HEK293 (cell line): Measurements from ENCODE around the gene DIPK1C.
"Not testable (repeated sequence)": the region's sequence is repeated elsewhere in the genome, so short reads cannot be mapped to it uniquely, and the experiment has no call there.

ENCODE experiments used
- CTCF ChIA-PET: fragments of 350-600 bp; formaldehyde crosslinking; extraction: SDS; loops from one replicate; lab custom pipeline; 2021; ENCODE audit warnings: antibody characterized with exemption; lab: Yijun Ruan, JAX
- POLR2A ChIA-PET: fragments of 300-600 bp; formaldehyde crosslinking; extraction: SDS; loops from one replicate; lab custom pipeline; 2020; ENCODE audit warnings: antibody characterized with exemption, inconsistent platforms; lab: Yijun Ruan, JAX
- H3K27ac ChIP-seq: fragments of 200-500 bp; sonication (Bioruptor generic); 2 replicates; pipeline ENCODE4 v1.5.1; 2014; ENCODE audit warnings: low read depth, low read length, control low read depth, inconsistent platforms; ENCODE audit errors: extremely low read depth
- H3K36me3 ChIP-seq, 2 experiments: fragments of 200-500 bp in 1 of 2; sonication (Bioruptor generic) in 1 of 2; 1 replicate in 1 of 2; 2 replicates in 1 of 2; pipeline ENCODE4 v1.5.1; 2014 to 2017; ENCODE audit warnings: inconsistent platforms in 2 of 2, low read length in 2 of 2; ENCODE audit not compliant: control insufficient read depth in 2 of 2, insufficient read depth in 1 of 2
- H3K4me1 ChIP-seq: fragments of 200-500 bp; sonication (Bioruptor generic); 2 replicates; pipeline ENCODE4 v1.5.1; 2014; ENCODE audit warnings: mild to moderate bottlenecking, low read length, inconsistent platforms; ENCODE audit not compliant: control insufficient read depth, insufficient read depth
- H3K4me3 ChIP-seq: 2 replicates; pipeline ENCODE4 v1.5.1; 2011; ENCODE audit warnings: low read depth, mild to moderate bottlenecking, control low read depth, low read length, moderate library complexity
- H3K9me3 ChIP-seq: fragments of 200-500 bp; sonication (Bioruptor generic); 2 replicates; pipeline ENCODE4 v1.5.1; 2014; ENCODE audit warnings: low read depth, low read length, inconsistent platforms; ENCODE audit not compliant: control insufficient read depth, insufficient read depth
- PBX3 ChIP-seq: sonication (generic); formaldehyde crosslinking; IDR thresholded peaks from 2 replicates; pipeline ENCODE4 v1.8.1; 2022; ENCODE audit warnings: mild to moderate bottlenecking, moderate library complexity, missing genetic modification reagents
- SALL2 ChIP-seq: fragments of 450-650 bp; formaldehyde crosslinking; IDR thresholded peaks from 2 replicates; pipeline ENCODE4 v1.5.0; 2017; ENCODE audit warnings: missing biosample characterization, mild to moderate bottlenecking, missing genetic modification characterization, borderline replicate concordance
- SETDB1 ChIP-seq: IDR thresholded peaks from one replicate; pipeline ENCODE4 v1.6.1; 2017; ENCODE audit warnings: mild to moderate bottlenecking, low read length, moderate library complexity, mixed read lengths; ENCODE audit not compliant: insufficient read length
- SP3 ChIP-seq: fragments of 450-650 bp; formaldehyde crosslinking; IDR thresholded peaks from 2 replicates; pipeline ENCODE4 v1.5.1; 2016; ENCODE audit warnings: missing biosample characterization, missing genetic modification characterization
- TSHZ1 ChIP-seq: fragments of 450-650 bp; formaldehyde crosslinking; IDR thresholded peaks from 2 replicates; pipeline ENCODE4 v1.5.1; 2016; ENCODE audit warnings: missing biosample characterization, missing genetic modification characterization, borderline replicate concordance
- YY1 ChIP-seq: fragments of 450-650 bp; formaldehyde crosslinking; IDR thresholded peaks from 2 replicates; pipeline ENCODE4 v1.5.1; 2018; ENCODE audit warnings: missing biosample characterization, missing genetic modification characterization
- ZBTB7A ChIP-seq: fragments of 450-650 bp; formaldehyde crosslinking; IDR thresholded peaks from 2 replicates; pipeline ENCODE4 v1.5.1; 2016; ENCODE audit warnings: low read depth, missing biosample characterization, missing genetic modification characterization
- ZFP37 ChIP-seq: fragments of 450-650 bp; formaldehyde crosslinking; IDR thresholded peaks from 2 replicates; pipeline ENCODE4 v1.5.1; 2016; ENCODE audit warnings: missing biosample characterization, missing genetic modification characterization
- ZFP69B ChIP-seq: fragments of 450-650 bp; formaldehyde crosslinking; IDR thresholded peaks from 2 replicates; pipeline ENCODE4 v1.5.1; 2016; ENCODE audit warnings: missing biosample characterization, missing genetic modification characterization
- ZIC2 ChIP-seq: fragments of 450-650 bp; formaldehyde crosslinking; IDR thresholded peaks from 2 replicates; pipeline ENCODE4 v1.5.1; 2016; ENCODE audit warnings: missing biosample characterization, missing genetic modification characterization
- ZNF121 ChIP-seq: fragments of 450-650 bp; formaldehyde crosslinking; IDR thresholded peaks from 2 replicates; pipeline ENCODE4 v1.5.1; 2016; ENCODE audit warnings: missing biosample characterization, missing genetic modification characterization
- ZNF146 ChIP-seq: fragments of 450-650 bp; formaldehyde crosslinking; IDR thresholded peaks from 2 replicates; pipeline ENCODE4 v1.5.1; 2016; ENCODE audit warnings: missing biosample characterization, missing genetic modification characterization
- ZNF274 ChIP-seq, 2 experiments: fragments of 200-500 bp in 1 of 2; fragments of 450-650 bp in 1 of 2; sonication (Bioruptor generic) in 1 of 2; formaldehyde crosslinking in 1 of 2; IDR thresholded peaks; 2 replicates each; pipeline versions ENCODE4 v1.5.1 to v1.6.1; 2014 to 2016; ENCODE audit warnings: borderline replicate concordance in 1 of 2, inconsistent platforms in 1 of 2, low read length in 1 of 2, missing biosample characterization in 1 of 2, missing genetic modification characterization in 1 of 2
- ZNF488 ChIP-seq: fragments of 450-650 bp; formaldehyde crosslinking; IDR thresholded peaks from 2 replicates; pipeline ENCODE4 v1.5.1; 2016; ENCODE audit warnings: missing biosample characterization, missing genetic modification characterization
- ZNF501 ChIP-seq: fragments of 450-650 bp; formaldehyde crosslinking; IDR thresholded peaks from 2 replicates; pipeline ENCODE4 v1.5.1; 2016; ENCODE audit warnings: missing biosample characterization, missing genetic modification characterization
- ZNF610 ChIP-seq: fragments of 450-650 bp; formaldehyde crosslinking; IDR thresholded peaks from 2 replicates; pipeline ENCODE4 v1.5.1; 2016; ENCODE audit warnings: missing biosample characterization, missing genetic modification characterization, borderline replicate concordance
- ZNF624 ChIP-seq: fragments of 450-650 bp; formaldehyde crosslinking; IDR thresholded peaks from 2 replicates; pipeline ENCODE4 v1.5.1; 2017; ENCODE audit warnings: missing biosample characterization, missing genetic modification characterization
- ZXDB ChIP-seq: fragments of 450-650 bp; formaldehyde crosslinking; IDR thresholded peaks from 2 replicates; pipeline ENCODE4 v1.5.1; 2016; ENCODE audit warnings: missing biosample characterization, missing genetic modification characterization
- TF ChIP-seq, protein P1 (sequence below): fragments of 450-650 bp; formaldehyde crosslinking; IDR thresholded peaks from 2 replicates; pipeline ENCODE4 v1.5.1; 2016; ENCODE audit warnings: missing biosample characterization, missing genetic modification characterization

Gene DIPK1C

GRCh38 chr18:74503137-74503536 lies 46.0 kb upstream of the DIPK1C start (continued):
- no peak for TF ChIP-seq SALL2 (tag by site-specific recombination)
- TF ChIP-seq, protein P1, sequence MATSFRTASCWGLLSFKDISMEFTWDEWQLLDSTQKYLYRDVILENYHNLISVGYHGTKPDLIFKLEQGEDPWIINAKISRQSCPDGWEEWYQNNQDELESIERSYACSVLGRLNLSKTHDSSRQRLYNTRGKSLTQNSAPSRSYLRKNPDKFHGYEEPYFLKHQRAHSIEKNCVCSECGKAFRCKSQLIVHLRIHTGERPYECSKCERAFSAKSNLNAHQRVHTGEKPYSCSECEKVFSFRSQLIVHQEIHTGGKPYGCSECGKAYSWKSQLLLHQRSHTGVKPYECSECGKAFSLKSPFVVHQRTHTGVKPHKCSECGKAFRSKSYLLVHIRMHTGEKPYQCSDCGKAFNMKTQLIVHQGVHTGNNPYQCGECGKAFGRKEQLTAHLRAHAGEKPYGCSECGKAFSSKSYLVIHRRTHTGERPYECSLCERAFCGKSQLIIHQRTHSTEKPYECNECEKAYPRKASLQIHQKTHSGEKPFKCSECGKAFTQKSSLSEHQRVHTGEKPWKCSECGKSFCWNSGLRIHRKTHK (tag by site-specific recombination) = no peak

GRCh38 chr18:74501386-74501785 lies 44.3 kb upstream of the DIPK1C start:
- Histone ChIP-seq H3K4me3 (no peak overlapping the region), H3K27ac (no peak overlapping the region), H3K4me1 (0 out of 2 replicates have a peak, but pooled peaks cover 3% of the 10 kb centered on the region), H3K9me3 (no peaks in the 10 kb centered on the region), H3K36me3 (peaks cover 24 to 42% of the 10 kb centered on the region in 2 experiments)
- TF ChIP-seq ZNF488 (tag by site-specific recombination) = no peak
- no peak for TF ChIP-seq PBX3
- no peak for TF ChIP-seq YY1 (tag by site-specific recombination)
- no peak for TF ChIP-seq ZNF610
- no peak for TF ChIP-seq ZIC2
- no peak for TF ChIP-seq ZFP37 (tag by site-specific recombination)
- no peak for TF ChIP-seq ZXDB
- no peak for TF ChIP-seq SP3 (tag by site-specific recombination)
- TF ChIP-seq ZNF121 (tag by site-specific recombination) = no peak
- no peak for TF ChIP-seq ZFP69B (tag by site-specific recombination)
- no peak for TF ChIP-seq SETDB1
- ChIA-PET CTCF (no interaction called here), POLR2A (no interaction called here)

DNA sequence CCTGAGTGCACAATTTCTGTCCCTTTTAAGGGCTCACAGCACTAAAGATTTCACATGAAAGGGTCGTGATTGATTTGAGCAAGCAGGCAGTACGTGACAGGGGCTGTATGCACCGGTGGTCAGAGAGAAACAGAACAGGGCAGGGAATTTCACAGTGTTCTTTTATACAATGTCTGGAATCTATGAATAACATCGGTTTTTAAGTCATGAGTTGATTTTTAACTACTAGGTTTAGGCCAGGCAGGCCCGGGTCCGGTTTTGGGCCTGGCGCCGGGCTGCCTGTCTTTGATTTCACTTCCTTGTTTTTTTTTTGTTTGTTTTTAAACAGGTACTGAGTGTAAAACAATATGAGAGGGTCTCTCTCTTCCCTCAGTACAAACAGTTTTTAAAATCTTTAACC lies 43.7 kb upstream of the DIPK1C start:
- H3K36me3 ChIP-seq = peaks cover 20 to 40% of the 10 kb centered on the region in 2 experiments
- POLR2A ChIA-PET, H3K27ac ChIP-seq, H3K4me1 ChIP-seq, H3K9me3 ChIP-seq, H3K4me3 ChIP-seq: not testable (repeated sequence)
- CTCF ChIA-PET = interaction anchor here (0.8 to 1.8 kb wide), 2 partner anchors 25 to 51 kb away, joined by 4 read pairs; no protein-coding TSS in a partner anchor

DNA sequence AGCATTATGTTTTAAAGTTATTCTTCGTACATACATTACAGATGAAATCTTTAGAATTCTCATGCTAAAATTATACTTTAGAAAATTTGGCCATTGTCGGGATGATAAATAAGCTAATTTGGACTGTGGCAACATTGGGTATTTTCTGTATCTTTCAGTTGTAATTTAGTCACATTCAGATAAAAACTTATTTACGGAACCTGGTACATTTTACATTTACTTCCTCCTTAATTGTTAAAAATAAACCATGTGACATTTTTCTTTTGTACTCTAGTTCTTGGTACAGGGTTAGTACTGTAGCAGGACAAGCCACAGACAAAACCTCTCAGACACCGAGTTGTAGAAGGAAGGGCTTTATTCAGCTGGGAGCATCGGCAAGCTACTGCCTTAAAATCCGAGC lies 43.3 kb upstream of the DIPK1C start:
- no peaks in the 10 kb centered on the region for H3K9me3 ChIP-seq
- 0 out of 2 replicates have a peak, but pooled peaks cover 3% of the 10 kb centered on the region for H3K4me1 ChIP-seq
- POLR2A ChIA-PET = no interaction called here
- H3K36me3 ChIP-seq = peaks cover 20 to 37% of the 10 kb centered on the region in 2 experiments
- no peak for TF ChIP-seq ZNF146
- TF ChIP-seq ZBTB7A (tag by site-specific recombination) = no peak
- no peak for TF ChIP-seq ZNF624 (tag by site-specific recombination)
- TF ChIP-seq ZNF501 (tag by site-specific recombination) = no peak
- TF ChIP-seq ZNF274 (IDR thresholded peaks at IDR 0.05; ENCODE audit: low read length) = no peak
- TF ChIP-seq ZNF274 (tag by site-specific recombination; IDR thresholded peaks at IDR 0.05; ENCODE audit: borderline replicate concordance) = no peak
- TF ChIP-seq TSHZ1 (tag by site-specific recombination) = no peak
- TF ChIP-seq ZXDB = no peak
- CTCF ChIA-PET = interaction anchor here (0.8 to 1.8 kb wide), 2 partner anchors 25 to 52 kb away, joined by 4 read pairs; no protein-coding TSS in a partner anchor
- no peak overlapping the region for H3K4me3 ChIP-seq
- no peak overlapping the region for H3K27ac ChIP-seq
